ENCODE results near the gene ZNF766.
"Not testable (repeated sequence)": the region's sequence is repeated elsewhere in the genome, so short reads cannot be mapped to it uniquely, and the experiment has no call there.

Gene ZNF766

GRCh38 chr19:52269338-52270261, at the start of gene ZNF766:
ZNF766 (plus strand) TSS chr19:52269587; CDS start chr19:52269614, 27 bp downstream.
- DNase-seq (ENCODE audit: low spot score), result peak; percentile 98

GRCh38 chr19:52219611-52220010, 49.8 kb upstream of the ZNF766 start:
- DNase-seq (ENCODE audit: low spot score), result no peak

- DNase-seq (ENCODE audit: low spot score), result no peak
These were observed 48.4 kb upstream of the ZNF766 start for GRCh38 chr19:52221031-52221430.

- DNase-seq (ENCODE audit: low spot score), result no peak
These were observed 47.5 kb upstream of the ZNF766 start for GRCh38 chr19:52221831-52222375.

- DNase-seq (ENCODE audit: low spot score), result no peak
These were observed 45.2 kb upstream of the ZNF766 start for GRCh38 chr19:52224211-52224610.

- DNase-seq (ENCODE audit: low spot score), result no peak
These were observed 42.7 kb upstream of the ZNF766 start for GRCh38 chr19:52226652-52227051.

GRCh38 chr19:52227196-52227940, 42.0 kb upstream of the ZNF766 start:
- DNase-seq (ENCODE audit: low spot score), result no peak

- no peak for DNase-seq (ENCODE audit: low spot score)
These were observed 41.4 kb upstream of the ZNF766 start for GRCh38 chr19:52227980-52228379.

GRCh38 chr19:52229524-52229923, 39.9 kb upstream of the ZNF766 start:
- DNase-seq (ENCODE audit: low spot score), result no peak

GRCh38 chr19:52230685-52231084, 38.7 kb upstream of the ZNF766 start:
- DNase-seq (ENCODE audit: low spot score), result no peak

- DNase-seq (ENCODE audit: low spot score), result no peak
These were observed 38.1 kb upstream of the ZNF766 start for GRCh38 chr19:52231154-52231910.

- DNase-seq (ENCODE audit: low spot score), result no peak
These were observed 35.0 kb upstream of the ZNF766 start for GRCh38 chr19:52234406-52234805.

- DNase-seq (ENCODE audit: low spot score), result no peak
These were observed 32.2 kb upstream of the ZNF766 start for GRCh38 chr19:52237197-52237596.

- DNase-seq (ENCODE audit: low spot score), result peak; percentile 55
These were observed 31.5 kb upstream of the ZNF766 start for GRCh38 chr19:52237771-52238400.

- DNase-seq (ENCODE audit: low spot score), result no peak
These were observed 25.4 kb upstream of the ZNF766 start for GRCh38 chr19:52244021-52244420.

- DNase-seq (ENCODE audit: low spot score), result peak; percentile 69
These were observed 21.1 kb upstream of the ZNF766 start for GRCh38 chr19:52248241-52248640.

GRCh38 chr19:52258426-52258825, 11.0 kb upstream of the ZNF766 start:
- DNase-seq (ENCODE audit: low spot score), result no peak

- DNase-seq (ENCODE audit: low spot score), result not testable (repeated sequence)
These were observed 3.8 kb upstream of the ZNF766 start for GRCh38 chr19:52265556-52265955.

- peak; percentile 49 for DNase-seq (ENCODE audit: low spot score)
These were observed 989 bp downstream of the ZNF766 start for GRCh38 chr19:52270266-52270885.

GRCh38 chr19:52273301-52273700, 3.9 kb downstream of the ZNF766 start:
- DNase-seq (ENCODE audit: low spot score), result no peak

- DNase-seq (ENCODE audit: low spot score), result no peak
These were observed 4.8 kb downstream of the ZNF766 start for GRCh38 chr19:52274191-52274590.
